Left forelimb (tissue), 1 donor: Measurements from ENCODE around the gene VWA2.

Source experiments
- DNase-seq: peaks from one replicate; pipeline ENCODE4 v3.0.0-alpha.2; 2018; ENCODE audit warnings: low spot score

VWA2 gene

DNA sequence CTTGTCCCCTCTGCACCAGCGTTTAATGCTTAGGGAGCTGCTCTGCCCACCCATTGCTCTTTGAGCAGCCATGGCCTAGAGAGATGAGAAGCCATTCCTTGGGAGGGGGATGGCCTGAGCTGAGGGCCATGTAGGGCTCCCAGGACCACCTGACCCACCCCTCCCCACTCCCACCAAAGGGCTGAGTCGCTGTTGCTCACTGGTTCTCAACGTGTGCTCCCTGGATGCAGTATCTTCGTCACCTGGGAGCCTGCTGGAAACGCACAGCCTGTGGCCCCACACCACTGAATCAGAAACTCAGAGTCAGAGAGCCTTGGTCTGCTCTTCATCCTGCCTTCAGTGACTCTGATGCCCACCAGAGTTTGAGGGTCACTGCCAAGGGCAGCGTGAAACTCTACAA, 37.0 kb downstream of the VWA2 start:
- no peak for DNase-seq

DNA sequence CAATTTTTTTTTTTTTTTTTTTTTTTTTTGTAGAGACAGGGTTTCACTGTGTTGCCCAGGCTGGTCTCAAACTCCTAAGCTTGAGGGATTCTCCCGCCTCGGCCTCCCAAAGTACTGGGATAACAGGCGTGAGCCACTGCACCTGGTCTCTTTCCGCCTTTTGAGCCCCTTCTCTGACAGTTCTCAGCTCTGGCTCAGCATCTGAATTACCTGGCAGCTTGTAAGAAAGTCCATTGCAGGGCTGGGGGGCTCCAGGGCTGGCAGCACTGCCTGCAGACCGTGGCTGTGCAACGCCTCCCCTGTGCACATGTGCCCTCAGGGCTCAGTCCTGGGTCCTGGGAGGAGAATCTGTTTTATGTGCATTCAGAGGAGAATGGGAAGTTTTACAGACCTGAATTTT, 37.6 kb downstream of the VWA2 start:
- no peak for DNase-seq

DNA sequence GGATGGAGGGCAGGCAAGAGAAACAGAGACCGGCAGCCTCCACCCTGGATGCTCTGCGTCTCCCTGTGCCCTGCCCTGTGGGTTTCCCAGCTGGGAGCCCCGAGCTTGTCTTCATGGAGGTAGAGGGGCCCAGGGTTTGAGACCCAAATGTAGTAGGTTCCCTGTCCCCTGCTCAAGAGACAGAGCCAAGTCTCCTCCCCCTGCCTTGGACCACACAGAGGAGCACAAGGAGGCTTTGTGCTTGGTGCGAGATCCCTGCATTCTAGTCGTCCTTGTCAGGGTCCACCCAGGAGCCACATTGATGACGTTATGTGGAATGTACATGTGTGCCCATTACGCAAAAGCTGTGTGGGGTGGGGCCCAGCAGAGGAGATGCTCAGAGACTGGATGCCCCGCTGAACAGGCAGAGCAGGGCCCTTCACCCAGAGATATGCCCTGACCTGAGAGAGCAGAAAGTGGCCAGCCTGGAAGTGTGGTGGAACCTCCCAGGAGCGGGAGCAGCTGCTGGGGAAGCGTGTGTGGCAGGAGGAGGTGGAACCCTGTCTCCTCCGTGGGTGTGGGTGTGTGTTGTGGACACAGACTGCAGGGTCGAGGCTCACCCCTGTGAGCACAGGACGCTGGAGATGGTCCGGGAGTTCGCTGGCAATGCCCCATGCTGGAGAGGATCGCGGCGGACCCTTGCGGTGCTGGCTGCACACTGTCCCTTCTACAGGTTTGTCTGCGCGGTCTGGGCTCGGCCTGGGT, 39.3 kb downstream of the VWA2 start:
- no peak for DNase-seq

DNA sequence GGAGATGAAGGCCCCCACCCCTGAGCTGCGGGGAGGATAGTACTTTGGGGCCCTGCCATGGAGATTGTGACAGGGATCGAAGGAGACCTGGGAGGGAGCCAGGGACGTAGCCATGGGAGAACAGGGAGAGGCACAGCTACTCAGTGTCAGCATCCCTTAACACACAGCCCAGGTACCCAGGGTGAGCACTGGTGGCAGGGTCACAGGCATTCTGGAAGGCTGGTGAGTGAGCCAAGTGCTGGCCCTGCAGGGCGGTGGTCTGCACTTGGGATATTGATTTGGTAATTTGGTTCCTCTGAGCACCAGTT, 39.8 kb downstream of the VWA2 start:
- DNase-seq = no peak

DNA sequence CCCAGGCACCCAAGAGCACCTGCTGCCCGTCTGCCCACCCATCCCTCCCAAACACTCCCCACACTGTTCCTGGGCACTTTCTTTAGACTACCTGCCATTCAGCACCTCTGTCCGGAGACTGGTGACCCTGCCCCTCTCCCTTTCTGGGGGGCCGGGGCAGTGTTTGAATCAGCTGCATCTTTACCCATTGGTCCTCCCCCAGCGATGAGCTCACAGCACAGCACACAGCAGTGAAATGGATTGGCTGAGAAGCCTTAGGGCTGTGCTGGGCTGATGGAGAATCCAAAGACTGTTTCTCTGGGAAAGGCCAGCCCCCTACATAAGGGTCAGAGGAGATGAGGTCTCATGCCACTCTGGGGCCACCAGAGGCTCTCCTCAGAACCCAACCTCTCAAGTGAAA, 40.2 kb downstream of the VWA2 start:
- DNase-seq = no peak

DNA sequence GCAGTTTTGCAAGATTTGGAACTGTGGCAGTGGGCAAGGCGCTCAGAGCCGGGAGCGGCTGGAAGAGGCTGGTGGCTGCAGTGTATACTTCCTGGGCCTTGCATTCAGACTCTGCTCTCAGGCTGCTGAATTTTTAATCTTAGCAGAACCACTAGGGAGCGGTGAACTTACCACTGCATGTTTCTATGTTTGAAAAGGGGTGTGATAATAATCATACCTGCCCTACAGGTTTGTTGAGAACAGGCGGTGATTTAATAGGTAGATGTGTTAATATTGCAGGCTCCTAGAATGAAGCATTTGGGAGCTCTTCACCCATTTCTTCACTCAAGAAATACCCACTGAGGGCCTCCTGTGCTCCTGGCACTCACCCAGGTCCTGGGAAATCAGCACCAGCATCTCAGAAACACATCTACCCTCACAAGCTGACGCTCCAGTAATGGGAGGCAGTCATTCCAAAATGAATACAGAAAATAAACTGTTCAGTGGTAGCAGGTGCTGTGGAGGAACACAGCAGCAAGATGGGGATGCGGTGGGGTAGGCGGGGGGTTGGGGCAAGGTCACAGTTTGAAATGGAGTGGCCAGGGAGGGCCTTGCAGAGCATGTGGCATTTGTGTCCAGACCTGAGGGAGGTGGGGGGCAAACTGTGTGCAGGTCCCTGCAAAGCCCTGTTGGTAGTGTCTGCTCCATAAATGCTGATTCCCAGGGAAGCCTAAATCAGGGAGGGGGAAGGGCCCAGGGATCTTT, 41.0 kb downstream of the VWA2 start:
- DNase-seq = no peak

DNA sequence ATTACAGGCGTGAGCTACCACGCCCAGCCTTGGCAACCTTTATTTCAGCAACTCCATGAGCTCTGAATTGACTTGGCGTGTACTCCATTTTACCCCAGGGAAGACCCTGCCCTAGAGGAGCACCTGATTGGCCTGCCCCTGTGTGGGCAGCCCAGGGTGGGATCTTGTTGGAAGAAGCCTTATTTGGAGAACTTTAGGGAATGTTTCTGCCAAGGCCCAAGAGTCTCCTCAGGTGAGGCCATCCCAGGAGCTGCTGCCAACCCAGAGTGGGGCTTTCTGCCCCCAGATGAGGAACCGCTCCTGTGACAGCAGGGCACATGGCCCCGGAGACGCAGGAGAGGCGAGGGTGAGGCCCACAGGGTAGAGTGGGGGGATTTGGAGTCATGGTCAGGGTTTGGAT, 42.0 kb downstream of the VWA2 start:
- DNase-seq = no peak

DNA sequence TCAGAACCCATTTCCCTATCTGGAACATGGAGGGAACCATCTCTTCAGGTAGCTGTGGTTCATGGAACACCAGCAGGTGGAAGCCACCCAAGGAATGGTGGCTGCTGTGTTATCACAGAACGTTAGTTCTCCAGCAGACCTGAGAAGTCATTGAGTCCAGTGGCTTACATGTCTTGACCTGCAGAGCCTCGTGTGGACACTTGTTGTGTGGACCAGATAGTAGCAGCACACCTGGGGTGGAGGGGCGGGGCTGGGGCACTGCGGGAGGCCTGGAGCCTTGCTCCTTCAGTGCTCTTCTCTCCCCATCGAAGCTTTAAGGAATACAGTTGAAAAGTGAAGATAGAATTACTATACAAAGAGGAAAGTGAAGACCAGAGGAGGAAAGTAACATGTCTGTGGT, 42.4 kb downstream of the VWA2 start:
- no peak for DNase-seq

DNA sequence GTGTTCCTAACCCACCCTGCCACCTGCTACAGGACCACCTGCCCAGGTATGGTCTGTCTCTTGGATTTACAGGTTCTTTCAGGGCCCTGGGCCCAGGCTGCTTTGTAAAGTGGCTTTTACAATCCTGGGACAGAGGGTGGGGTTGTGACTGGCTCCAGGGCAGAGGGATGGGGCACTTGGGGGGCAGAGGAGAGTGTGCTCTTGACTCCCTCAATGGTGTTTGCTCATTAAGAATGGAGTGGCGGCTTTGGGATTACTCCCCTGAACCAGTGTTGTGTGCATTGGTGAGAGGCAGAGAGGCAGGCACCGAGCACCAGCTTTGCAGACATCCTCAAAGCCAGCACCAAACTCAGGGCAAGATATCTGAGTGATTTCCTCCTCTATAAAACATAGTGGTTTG, 43.5 kb downstream of the VWA2 start:
- DNase-seq = no peak

DNA sequence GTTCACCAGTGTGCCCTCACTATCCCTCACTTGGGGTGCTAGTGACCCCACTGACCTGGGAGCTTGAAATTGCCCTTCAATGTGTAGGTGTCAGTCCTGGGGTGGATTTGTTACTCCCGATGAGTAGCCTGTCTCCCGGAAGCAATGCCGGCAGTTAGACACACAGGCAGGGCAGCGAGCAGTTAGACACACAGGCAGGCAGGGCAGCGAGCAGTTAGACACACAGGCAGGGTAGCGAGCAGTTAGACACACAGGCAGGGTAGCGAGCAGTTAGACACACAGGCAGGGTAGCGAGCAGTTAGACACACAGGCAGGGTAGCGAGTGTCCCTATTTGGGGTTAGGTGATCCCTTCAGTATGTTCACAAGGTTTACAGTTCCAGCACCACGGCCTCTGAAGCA, 44.0 kb downstream of the VWA2 start:
- no peak for DNase-seq

DNA sequence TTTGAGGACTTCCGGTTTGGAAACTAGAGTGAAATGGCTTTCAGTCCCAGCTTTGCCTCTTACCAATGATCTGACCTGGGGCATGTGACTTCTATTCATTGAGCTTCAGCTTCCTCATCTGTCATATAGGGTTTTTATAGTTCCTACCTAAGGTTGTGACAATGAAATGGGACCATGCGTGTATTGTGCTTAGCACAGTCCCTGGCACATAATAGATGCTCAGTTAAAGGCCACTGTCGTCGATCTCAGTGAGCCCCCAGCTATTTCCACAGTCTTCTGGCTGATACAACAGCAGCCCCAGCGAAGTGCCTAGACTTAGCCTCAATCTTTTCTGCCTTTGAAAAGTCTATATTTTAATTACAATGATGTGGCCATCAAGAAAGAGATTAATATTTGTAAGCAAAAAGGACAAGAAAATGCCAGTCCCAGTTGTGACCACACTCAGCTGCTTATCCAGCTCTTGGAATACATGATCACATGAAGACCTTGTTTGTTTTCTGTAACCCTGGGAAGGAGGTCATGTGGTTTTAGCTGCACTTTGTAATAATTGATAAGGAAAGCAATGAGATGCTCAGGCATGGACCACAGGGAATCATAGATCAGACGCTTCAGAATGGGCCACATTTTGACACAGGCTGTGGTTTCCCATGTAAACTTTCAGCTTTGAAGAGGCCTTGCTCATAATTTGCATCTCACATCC, 44.6 kb downstream of the VWA2 start:
- no peak for DNase-seq

DNA sequence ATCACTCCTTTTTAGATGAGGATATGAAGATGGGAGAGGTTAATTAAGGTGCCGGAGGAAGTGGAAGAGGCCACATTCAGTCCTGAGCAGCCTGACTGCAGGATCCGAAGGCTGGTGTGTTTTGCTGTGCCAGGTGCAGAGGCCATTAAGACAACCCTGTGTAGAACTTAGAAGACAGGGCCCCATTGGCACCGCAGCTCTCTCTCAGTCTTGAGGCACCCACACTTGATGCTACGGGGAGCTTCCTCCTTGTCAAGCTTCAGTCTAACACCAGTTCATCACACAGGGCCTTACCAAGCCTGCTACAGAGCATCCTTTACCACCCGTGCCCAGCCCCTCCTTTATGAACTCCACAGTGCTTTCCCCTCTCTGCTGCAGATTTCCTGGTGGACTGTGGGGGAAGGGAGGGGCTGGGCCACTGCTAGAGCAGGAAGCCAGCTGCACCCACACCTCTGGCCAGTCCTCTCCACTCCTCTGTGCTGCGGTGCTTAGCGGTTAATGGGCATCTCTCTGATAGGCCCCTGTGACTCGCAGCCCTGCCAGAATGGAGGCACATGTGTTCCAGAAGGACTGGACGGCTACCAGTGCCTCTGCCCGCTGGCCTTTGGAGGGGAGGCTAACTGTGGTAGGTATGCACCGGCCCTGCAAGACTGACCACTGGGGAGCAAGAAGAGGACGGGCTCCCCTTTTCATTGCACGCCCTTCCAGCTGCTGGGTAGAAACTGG, 45.5 kb downstream of the VWA2 start:
- no peak for DNase-seq

DNA sequence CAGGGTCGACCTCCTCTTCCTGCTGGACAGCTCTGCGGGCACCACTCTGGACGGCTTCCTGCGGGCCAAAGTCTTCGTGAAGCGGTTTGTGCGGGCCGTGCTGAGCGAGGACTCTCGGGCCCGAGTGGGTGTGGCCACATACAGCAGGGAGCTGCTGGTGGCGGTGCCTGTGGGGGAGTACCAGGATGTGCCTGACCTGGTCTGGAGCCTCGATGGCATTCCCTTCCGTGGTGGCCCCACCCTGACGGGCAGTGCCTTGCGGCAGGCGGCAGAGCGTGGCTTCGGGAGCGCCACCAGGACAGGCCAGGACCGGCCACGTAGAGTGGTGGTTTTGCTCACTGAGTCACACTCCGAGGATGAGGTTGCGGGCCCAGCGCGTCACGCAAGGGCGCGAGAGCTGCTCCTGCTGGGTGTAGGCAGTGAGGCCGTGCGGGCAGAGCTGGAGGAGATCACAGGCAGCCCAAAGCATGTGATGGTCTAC, 46.9 kb downstream of the VWA2 start:
- no peak for DNase-seq

DNA sequence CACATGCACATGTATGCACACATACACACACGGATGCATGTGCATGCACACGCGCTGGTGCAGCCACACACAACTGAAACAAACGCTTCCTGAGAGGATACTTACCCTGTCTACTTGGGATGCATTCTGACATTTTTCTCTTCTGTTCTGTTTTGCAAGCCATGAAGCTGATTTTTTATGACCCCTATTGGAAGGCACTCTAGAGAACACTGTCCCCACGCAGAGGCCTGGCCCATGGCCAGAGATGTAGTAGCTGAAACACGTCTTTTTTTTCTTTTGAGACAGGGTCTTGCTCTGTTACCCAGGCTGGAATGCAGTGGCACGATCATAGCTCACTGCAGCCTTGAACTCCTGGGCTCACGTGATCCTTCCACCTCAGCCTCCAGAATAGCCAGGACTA, 47.9 kb downstream of the VWA2 start:
- no peak for DNase-seq

DNA sequence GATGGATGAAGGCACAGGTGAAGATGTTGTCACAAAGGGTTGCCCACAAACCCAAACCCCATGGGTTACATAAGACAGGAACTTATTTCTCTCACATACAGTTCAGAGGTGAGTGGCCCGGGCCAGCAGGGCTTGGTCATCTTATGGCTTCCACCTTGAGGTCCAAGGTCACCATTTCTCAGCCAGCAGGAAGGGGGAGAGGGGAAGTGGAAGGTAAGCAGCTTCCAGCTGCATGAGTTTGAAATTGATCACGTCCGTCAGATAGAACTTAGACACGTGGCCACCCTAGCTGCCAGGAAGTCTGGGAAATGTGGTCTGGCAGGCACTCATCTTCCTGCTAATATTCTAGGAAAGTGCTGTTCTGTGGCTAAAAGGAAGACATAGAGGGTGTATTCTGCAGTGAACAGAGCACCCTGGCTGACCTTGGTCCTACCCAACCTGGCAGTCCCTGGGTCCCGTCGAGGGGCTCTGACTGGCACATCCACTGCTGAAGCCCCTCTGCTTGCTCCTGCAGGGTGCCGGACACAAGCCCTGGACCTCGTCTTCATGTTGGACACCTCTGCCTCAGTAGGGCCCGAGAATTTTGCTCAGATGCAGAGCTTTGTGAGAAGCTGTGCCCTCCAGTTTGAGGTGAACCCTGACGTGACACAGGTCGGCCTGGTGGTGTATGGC, 49.5 kb downstream of the VWA2 start:
- no peak for DNase-seq

DNA sequence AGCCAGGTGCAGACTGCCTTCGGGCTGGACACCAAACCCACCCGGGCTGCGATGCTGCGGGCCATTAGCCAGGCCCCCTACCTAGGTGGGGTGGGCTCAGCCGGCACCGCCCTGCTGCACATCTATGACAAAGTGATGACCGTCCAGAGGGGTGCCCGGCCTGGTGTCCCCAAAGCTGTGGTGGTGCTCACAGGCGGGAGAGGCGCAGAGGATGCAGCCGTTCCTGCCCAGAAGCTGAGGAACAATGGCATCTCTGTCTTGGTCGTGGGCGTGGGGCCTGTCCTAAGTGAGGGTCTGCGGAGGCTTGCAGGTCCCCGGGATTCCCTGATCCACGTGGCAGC, 50.0 kb downstream of the VWA2 start:
- DNase-seq = no peak

DNA sequence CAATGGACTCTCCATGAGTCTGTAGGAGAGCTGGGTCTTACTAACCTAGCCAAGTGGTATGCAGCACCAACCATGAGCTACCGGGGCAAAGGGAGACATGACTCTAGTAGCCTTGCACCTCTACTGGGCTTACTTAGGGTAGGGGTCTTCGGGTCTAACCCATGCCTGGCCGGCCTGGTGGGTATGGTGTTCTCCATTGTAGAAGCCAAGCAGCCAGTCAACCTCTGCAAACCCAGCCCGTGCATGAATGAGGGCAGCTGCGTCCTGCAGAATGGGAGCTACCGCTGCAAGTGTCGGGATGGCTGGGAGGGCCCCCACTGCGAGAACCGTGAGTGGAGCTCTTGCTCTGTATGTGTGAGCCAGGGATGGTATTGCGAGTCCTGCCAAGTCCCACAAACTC, 51.0 kb downstream of the VWA2 start:
- no peak for DNase-seq

DNA sequence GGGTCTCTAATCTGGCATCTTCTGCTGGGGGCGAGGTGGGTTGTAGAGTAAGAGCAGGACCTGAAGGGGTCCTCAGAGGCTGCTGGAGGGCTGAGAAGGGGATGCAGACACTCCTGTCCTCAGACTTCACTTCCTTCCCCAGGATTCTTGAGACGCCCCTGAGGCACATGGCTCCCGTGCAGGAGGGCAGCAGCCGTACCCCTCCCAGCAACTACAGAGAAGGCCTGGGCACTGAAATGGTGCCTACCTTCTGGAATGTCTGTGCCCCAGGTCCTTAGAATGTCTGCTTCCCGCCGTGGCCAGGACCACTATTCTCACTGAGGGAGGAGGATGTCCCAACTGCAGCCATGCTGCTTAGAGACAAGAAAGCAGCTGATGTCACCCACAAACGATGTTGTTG, 52.0 kb downstream of the VWA2 start:
- no peak for DNase-seq

DNA sequence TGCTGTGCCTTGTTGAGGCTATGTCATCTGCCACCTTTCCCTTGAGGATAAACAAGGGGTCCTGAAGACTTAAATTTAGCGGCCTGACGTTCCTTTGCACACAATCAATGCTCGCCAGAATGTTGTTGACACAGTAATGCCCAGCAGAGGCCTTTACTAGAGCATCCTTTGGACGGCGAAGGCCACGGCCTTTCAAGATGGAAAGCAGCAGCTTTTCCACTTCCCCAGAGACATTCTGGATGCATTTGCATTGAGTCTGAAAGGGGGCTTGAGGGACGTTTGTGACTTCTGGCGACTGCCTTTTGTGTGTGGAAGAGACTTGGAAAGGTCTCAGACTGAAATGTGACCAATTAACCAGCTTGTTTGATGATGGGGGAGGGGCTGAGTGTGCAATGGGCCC, 52.5 kb downstream of the VWA2 start:
- no peak for DNase-seq

DNA sequence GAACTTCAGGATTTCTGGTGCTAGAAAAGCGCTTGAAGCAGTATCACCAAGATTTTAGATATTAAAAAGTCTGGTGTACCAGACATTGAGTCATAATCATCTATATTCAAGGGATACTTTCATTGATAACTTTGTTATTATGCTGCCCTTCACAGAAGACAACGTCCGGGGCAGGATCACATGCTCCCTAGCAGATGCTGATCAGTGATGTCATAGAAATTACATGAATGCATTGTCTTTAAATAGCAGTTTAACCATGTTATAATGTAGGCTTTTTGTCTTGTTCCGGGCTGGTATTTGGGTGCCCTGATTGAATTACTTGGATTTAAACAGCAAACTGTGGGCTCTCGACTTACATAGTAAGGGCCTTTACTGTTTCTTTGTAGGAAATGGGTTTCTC, 54.0 kb downstream of the VWA2 start:
- no peak for DNase-seq

DNA sequence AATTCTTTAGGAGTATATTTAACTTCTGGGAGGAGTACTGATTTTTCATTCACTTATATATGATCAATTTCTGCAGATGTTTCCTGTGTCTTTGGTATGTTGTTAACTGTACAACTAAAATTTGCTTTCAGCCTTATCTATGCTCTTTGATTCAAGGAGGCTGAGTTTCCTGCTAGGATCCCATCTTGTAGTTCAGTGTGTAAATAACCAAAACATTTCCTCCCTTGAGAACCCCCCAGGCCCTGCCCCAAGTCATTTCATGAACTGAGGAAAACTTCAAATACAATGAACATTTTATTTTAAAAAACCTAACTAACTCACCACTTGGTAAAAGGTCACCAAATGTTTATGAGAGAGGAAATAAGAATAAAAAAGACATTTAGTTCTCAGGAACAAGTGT, 55.5 kb downstream of the VWA2 start:
- no peak for DNase-seq

DNA sequence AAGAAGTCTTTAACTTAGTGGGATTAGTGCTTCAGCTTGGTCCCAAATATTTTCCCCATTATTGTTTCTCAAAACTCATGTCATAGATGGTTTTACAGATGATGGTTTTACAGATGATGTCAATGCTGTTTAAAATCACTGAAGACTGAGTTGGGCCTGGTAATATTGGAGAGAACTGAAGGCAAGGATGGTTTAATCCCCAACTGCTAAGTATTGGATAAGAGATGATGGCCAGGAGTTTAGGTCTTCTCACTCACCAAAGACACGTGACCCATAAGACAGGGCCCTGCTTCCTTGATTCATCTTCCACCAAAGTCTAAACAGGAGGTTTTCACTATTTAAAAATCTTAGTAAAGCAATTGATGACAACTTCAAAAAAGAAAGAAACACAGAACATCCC, 56.3 kb downstream of the VWA2 start:
- no peak for DNase-seq
